Measurements from ENCODE around the gene FLAD1. TPM values are rescaled to one million over a fixed set of nuclear protein-coding genes. Genes with fewer than 3 reads are reported as not detected.

FLAD1 gene
- total and polyA plus RNA-seq, 2 donors (not counting 3 experiments of a cell fraction or from before 2014, with no cell fraction given) = 42.2 to 59.1 TPM

DNA sequence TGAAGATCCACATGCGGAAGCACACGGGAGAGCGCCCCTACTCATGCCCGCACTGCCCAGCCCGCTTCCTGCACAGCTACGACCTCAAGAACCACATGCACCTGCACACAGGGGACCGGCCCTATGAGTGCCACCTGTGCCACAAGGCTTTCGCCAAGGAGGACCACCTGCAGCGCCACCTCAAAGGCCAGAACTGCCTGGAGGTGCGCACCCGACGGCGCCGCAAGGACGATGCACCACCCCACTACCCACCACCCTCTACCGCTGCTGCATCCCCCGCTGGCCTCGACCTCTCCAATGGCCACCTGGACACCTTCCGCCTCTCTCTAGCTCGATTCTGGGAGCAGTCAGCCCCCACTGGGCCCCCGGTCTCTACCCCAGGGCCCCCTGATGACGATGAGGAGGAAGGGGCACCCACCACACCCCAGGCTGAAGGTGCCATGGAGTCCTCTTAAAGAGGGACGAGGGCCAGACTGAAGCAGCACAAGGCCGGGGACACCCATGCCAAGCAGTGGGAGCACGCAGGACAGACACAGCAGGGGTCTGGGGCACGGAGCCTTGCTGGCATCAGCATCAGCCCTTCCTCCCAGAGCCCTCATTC, 33.2 kb downstream of the FLAD1 start:
- Histone ChIP-seq H3K36me3 (ENCODE audit: control insufficient read depth in 2 of 2, extremely low read depth in 1 of 2, insufficient read depth in 2 of 2, low read length in 2 of 2) (peaks cover 0 to 19% of the 10 kb centered on the region in 2 experiments), H3K9me1 (replicated peaks; ENCODE audit: control insufficient read depth, extremely low read depth, insufficient read depth, low read length) (no peaks in the 10 kb centered on the region), H3K27ac (ENCODE audit: insufficient read depth, low read depth, low read length) (no peak overlapping the region), H2AFZ (ENCODE audit: low read depth, low read length) (no peak overlapping the region), H3K27me3 (ENCODE audit: control insufficient read depth in 2 of 2, insufficient read depth in 2 of 2, low read length in 2 of 2) (no peaks in the 10 kb centered on the region), H3K4me1 (ENCODE audit: control insufficient read depth, extremely low read depth, insufficient read depth, low read length) (peaks cover 9% of the 10 kb centered on the region), H3K4me3 (replicated peaks in 1 of 3; ENCODE audit: insufficient read depth in 1 of 3, low read depth in 1 of 3, low read length in 3 of 3) (no peak overlapping the region), H3K9me3 (replicated peaks; ENCODE audit: control insufficient read depth, insufficient read depth, low read length) (no peaks in the 10 kb centered on the region), H3K4me2 (ENCODE audit: insufficient read depth, low read length) (no peak overlapping the region), H4K20me1 (replicated peaks; ENCODE audit: control insufficient read depth, extremely low read depth, insufficient read depth, low read length) (no peaks in the 10 kb centered on the region), H3K9ac (replicated peaks; ENCODE audit: extremely low read depth, insufficient read depth, low read length) (no peak overlapping the region), H3K79me2 (ENCODE audit: control insufficient read depth, insufficient read depth, low read length) (no peaks in the 10 kb centered on the region)
- CTCF ChIA-PET = interaction anchor here (1.5 to 6.4 kb wide), 19 partner anchors 9 to 456 kb away, joined by 5 to 87 read pairs (median 19); partner anchors contain the start of genes ADAM15, FLAD1, LENEP and PBXIP1
- DNase-seq (ENCODE audit: low read depth, low spot score) = no peak
- no peak for FAIRE-seq
- intact Hi-C loops (cut with micrococcal nuclease) = loop anchor here (5.0 kb wide), 1 partner anchor 459 kb away; the partner anchor contains the start of gene UBE2Q1
- dilution Hi-C loops (cut with MboI; ENCODE audit: extremely low pct_ligation_motif_present, low sequenced_read_pairs) = no loop called here
- POLR2A ChIA-PET = interaction anchor here (1.4 kb wide), 1 partner anchor 20 kb away, joined by 3 read pairs; no protein-coding TSS in a partner anchor
- no TSS peak for BruUV-seq (replicated peaks)
- TF ChIP-seq POLR2A (IDR thresholded peaks at IDR 0.05; ENCODE audit: low read depth, low read length) (no peak), POLR2AphosphoS5 (IDR thresholded peaks at IDR 0.05; ENCODE audit: insufficient read depth, low read depth, low read length) (no peak), EZH2 (IDR thresholded peaks at IDR 0.05; ENCODE audit: borderline replicate concordance, low read depth, low read length, severe bottlenecking) (no peak)

DNA sequence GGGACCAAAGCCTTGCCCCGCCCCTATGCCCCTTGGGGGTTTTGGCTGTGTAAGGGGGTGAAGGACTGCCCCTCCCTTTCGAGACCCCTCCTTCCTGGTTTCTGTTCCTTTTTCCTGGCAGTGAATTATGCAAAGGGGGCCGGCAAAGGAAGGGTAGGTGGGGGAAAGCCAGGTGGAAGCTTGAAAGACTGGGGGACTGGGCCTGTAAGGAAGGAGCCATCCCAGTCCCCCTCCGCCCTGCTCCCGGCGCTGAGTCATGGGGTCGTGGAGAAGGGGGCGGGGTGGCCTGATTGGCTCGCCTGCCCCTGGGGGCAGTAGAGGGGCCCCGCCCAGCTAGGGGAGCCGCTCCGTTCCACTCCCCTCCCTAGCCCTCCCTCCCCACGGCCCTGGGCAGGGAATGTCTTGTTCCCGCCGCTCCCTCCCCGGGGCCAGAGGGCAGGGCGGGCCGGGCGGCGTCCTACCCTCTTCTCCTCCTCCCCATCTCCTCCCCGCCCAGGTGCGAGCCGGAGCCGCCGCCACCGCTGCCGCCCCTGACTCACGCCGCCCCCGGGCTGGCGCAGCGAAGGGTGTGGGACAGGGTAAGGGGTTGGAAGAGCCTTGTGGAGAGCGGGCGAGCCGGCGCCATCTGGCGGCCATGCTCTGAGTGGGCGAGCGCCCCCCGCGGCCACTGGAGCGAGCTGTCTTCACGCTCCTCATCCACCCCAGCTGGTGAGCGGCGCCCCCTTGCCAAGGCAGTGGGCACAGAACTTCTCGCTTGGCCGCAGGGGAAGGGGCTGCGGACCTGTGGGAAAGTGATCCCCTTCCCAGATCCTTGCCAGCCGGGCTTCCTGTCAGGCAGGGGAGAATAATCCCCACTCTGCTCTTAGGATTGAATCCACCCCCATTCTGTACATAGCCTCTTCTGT, 34.1 kb downstream of the FLAD1 start:
- intact Hi-C loops (cut with micrococcal nuclease) = loop anchor here (1.0 to 5.0 kb wide), 6 partner anchors 15 to 460 kb away; partner anchors contain the start of genes CKS1B, PYGO2, UBE2Q1 and ZBTB7B
- peak; percentile 90 for FAIRE-seq

More for the DNA sequence above, 34.1 kb downstream of the FLAD1 start:
- no peaks in the 10 kb centered on the region for H4K20me1 ChIP-seq (replicated peaks; ENCODE audit: control insufficient read depth, extremely low read depth, insufficient read depth, low read length)
- TSS peak; percentile 12 for BruUV-seq (replicated peaks)
- DNase-seq (ENCODE audit: low read depth, low spot score) = peak; percentile 95
- peak overlapping the region; percentile 30 for H2AFZ ChIP-seq (ENCODE audit: low read depth, low read length)
- H3K27ac ChIP-seq (ENCODE audit: insufficient read depth, low read depth, low read length) = peak overlapping the region; percentile 36
- peak overlapping the region in 1 of 3 experiments; percentile 39 for H3K4me3 ChIP-seq (replicated peaks in 1 of 3; ENCODE audit: insufficient read depth in 1 of 3, low read depth in 1 of 3, low read length in 3 of 3)
- H3K36me3 ChIP-seq (ENCODE audit: control insufficient read depth in 2 of 2, extremely low read depth in 1 of 2, insufficient read depth in 2 of 2, low read length in 2 of 2) = peaks cover 0 to 19% of the 10 kb centered on the region in 2 experiments
- H3K4me2 ChIP-seq (ENCODE audit: insufficient read depth, low read length) = peak overlapping the region; percentile 22
- no peaks in the 10 kb centered on the region for H3K27me3 ChIP-seq (ENCODE audit: control insufficient read depth in 2 of 2, insufficient read depth in 2 of 2, low read length in 2 of 2)
- CTCF ChIA-PET = interaction anchor here (0.6 to 6.4 kb wide), 50 partner anchors 9 to 598 kb away, joined by 3 to 87 read pairs (median 6); partner anchors contain the start of genes ADAM15, DCST1, DCST2 and FLAD1
- H3K9me1 ChIP-seq (replicated peaks; ENCODE audit: control insufficient read depth, extremely low read depth, insufficient read depth, low read length) = no peaks in the 10 kb centered on the region
- TF ChIP-seq, protein P1, sequence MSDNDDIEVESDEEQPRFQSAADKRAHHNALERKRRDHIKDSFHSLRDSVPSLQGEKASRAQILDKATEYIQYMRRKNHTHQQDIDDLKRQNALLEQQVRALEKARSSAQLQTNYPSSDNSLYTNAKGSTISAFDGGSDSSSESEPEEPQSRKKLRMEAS (IDR thresholded peaks at IDR 0.05; ENCODE audit: insufficient read depth, insufficient read length) = peak; percentile 35
- TF ChIP-seq GATA2 (IDR thresholded peaks at IDR 0.05; ENCODE audit: insufficient read depth, insufficient read length, low read depth, low read length) (no peak), MYC (IDR thresholded peaks at IDR 0.05; ENCODE audit: low read depth, low read length) (no peak), POLR2A (IDR thresholded peaks at IDR 0.05; ENCODE audit: low read depth, low read length) (peak; percentile 57), FOS (IDR thresholded peaks at IDR 0.05; ENCODE audit: borderline replicate concordance, insufficient read depth, low read length) (peak; percentile 45), POLR2AphosphoS5 (IDR thresholded peaks at IDR 0.05; ENCODE audit: insufficient read depth, low read depth, low read length) (peak; percentile 78), EZH2 (IDR thresholded peaks at IDR 0.05; ENCODE audit: borderline replicate concordance, low read depth, low read length, severe bottlenecking) (no peak), JUN (IDR thresholded peaks at IDR 0.05; ENCODE audit: borderline replicate concordance, insufficient read depth, insufficient read length, low read depth) (no peak)
- TF ChIP-seq, protein P2, sequence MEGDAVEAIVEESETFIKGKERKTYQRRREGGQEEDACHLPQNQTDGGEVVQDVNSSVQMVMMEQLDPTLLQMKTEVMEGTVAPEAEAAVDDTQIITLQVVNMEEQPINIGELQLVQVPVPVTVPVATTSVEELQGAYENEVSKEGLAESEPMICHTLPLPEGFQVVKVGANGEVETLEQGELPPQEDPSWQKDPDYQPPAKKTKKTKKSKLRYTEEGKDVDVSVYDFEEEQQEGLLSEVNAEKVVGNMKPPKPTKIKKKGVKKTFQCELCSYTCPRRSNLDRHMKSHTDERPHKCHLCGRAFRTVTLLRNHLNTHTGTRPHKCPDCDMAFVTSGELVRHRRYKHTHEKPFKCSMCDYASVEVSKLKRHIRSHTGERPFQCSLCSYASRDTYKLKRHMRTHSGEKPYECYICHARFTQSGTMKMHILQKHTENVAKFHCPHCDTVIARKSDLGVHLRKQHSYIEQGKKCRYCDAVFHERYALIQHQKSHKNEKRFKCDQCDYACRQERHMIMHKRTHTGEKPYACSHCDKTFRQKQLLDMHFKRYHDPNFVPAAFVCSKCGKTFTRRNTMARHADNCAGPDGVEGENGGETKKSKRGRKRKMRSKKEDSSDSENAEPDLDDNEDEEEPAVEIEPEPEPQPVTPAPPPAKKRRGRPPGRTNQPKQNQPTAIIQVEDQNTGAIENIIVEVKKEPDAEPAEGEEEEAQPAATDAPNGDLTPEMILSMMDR (IDR thresholded peaks at IDR 0.05; ENCODE audit: extremely low read depth in 1 of 2, insufficient read depth in 1 of 2, low read depth in 1 of 2, low read length in 2 of 2) = peak; percentile 100
- peaks cover 9% of the 10 kb centered on the region for H3K4me1 ChIP-seq (ENCODE audit: control insufficient read depth, extremely low read depth, insufficient read depth, low read length)
- no peaks in the 10 kb centered on the region for H3K79me2 ChIP-seq (ENCODE audit: control insufficient read depth, insufficient read depth, low read length)
- H3K9me3 ChIP-seq (replicated peaks; ENCODE audit: control insufficient read depth, insufficient read depth, low read length) = no peaks in the 10 kb centered on the region
- POLR2A ChIA-PET = interaction anchor here (1.0 to 1.4 kb wide), 3 partner anchors 21 to 46 kb away, joined by 3 read pairs; partner anchors contain the start of genes LENEP and SHC1
- dilution Hi-C loops (cut with MboI; ENCODE audit: extremely low pct_ligation_motif_present, low sequenced_read_pairs) = no loop called here
- peak overlapping the region; percentile 34 for H3K9ac ChIP-seq (replicated peaks; ENCODE audit: extremely low read depth, insufficient read depth, low read length)
